Measurements from ENCODE around the gene CYSTM1.

CYSTM1 gene

GRCh38 chr5:140250386-140250785, 75.4 kb downstream of the CYSTM1 start:
- no peaks in the 10 kb centered on the region for H3K27me3 ChIP-seq (ENCODE audit: control insufficient read depth, low read length)
- H3K9me2 ChIP-seq (replicated peaks; ENCODE audit: control insufficient read depth, low read length): no peaks in the 10 kb centered on the region
- peaks cover 12% of the 10 kb centered on the region; the same call in 1 of the 2 replicates for H3K36me3 ChIP-seq (ENCODE audit: control insufficient read depth, low read length)
- H3K9me3 ChIP-seq (ENCODE audit: control insufficient read depth, insufficient read depth, low read length): no peaks in the 10 kb centered on the region
- TF ChIP-seq EZH2phosphoT487 (IDR thresholded peaks at IDR 0.05; ENCODE audit: borderline replicate concordance, low read length): no peak
- TF ChIP-seq CTCF (IDR thresholded peaks at IDR 0.05; ENCODE audit: low read depth, low read length, poor library complexity, severe bottlenecking): no peak
- H3K4me2 ChIP-seq (ENCODE audit: low read length): no peak overlapping the region
- H3F3A ChIP-seq (ENCODE audit: control insufficient read depth, insufficient read depth): no peaks in the 10 kb centered on the region
- H3K27ac ChIP-seq (ENCODE audit: low read depth, low read length): no peak overlapping the region
- 0 out of 2 replicates have a peak, but pooled peaks cover 3% of the 10 kb centered on the region for H3K79me2 ChIP-seq (ENCODE audit: control insufficient read depth, low read length)
- no peaks in the 10 kb centered on the region for H4K20me1 ChIP-seq (ENCODE audit: control insufficient read depth, insufficient read depth, low read depth, low read length)
- H3K4me1 ChIP-seq (ENCODE audit: control insufficient read depth, low read length): peaks cover 19% of the 10 kb centered on the region
- H3K4me3 ChIP-seq (ENCODE audit: low read length): no peak overlapping the region

- H3K9me3 ChIP-seq (ENCODE audit: control insufficient read depth, insufficient read depth, low read length): no peaks in the 10 kb centered on the region
- TF ChIP-seq EZH2phosphoT487 (IDR thresholded peaks at IDR 0.05; ENCODE audit: borderline replicate concordance, low read length): no peak
- no peak for TF ChIP-seq CTCF (IDR thresholded peaks at IDR 0.05; ENCODE audit: low read depth, low read length, poor library complexity, severe bottlenecking)
- no peaks in the 10 kb centered on the region for H3K27me3 ChIP-seq (ENCODE audit: control insufficient read depth, low read length)
- H3K36me3 ChIP-seq (ENCODE audit: control insufficient read depth, low read length): 0 out of 2 replicates have a peak, but pooled peaks cover 4% of the 10 kb centered on the region
- no peaks in the 10 kb centered on the region for H3F3A ChIP-seq (ENCODE audit: control insufficient read depth, insufficient read depth)
- H3K4me1 ChIP-seq (ENCODE audit: control insufficient read depth, low read length): peaks cover 10% of the 10 kb centered on the region
- H3K4me3 ChIP-seq (ENCODE audit: low read length): no peak overlapping the region
- H3K27ac ChIP-seq (ENCODE audit: low read depth, low read length): no peak overlapping the region
- no peaks in the 10 kb centered on the region for H4K20me1 ChIP-seq (ENCODE audit: control insufficient read depth, insufficient read depth, low read depth, low read length)
- 0 out of 2 replicates have a peak, but pooled peaks cover 3% of the 10 kb centered on the region for H3K79me2 ChIP-seq (ENCODE audit: control insufficient read depth, low read length)
- H3K4me2 ChIP-seq (ENCODE audit: low read length): no peak overlapping the region
- H3K9me2 ChIP-seq (replicated peaks; ENCODE audit: control insufficient read depth, low read length): no peaks in the 10 kb centered on the region
Measured at GRCh38 chr5:140251527-140251973, 76.6 kb downstream of the CYSTM1 start.

- TF ChIP-seq CTCF (IDR thresholded peaks at IDR 0.05; ENCODE audit: low read depth, low read length, poor library complexity, severe bottlenecking): no peak
- TF ChIP-seq EZH2phosphoT487 (IDR thresholded peaks at IDR 0.05; ENCODE audit: borderline replicate concordance, low read length): no peak
- Histone ChIP-seq H3F3A (ENCODE audit: control insufficient read depth, insufficient read depth) (no peaks in the 10 kb centered on the region), H3K36me3 (ENCODE audit: control insufficient read depth, low read length) (0 out of 2 replicates have a peak, but pooled peaks cover 4% of the 10 kb centered on the region), H3K9me3 (ENCODE audit: control insufficient read depth, insufficient read depth, low read length) (no peaks in the 10 kb centered on the region), H4K20me1 (ENCODE audit: control insufficient read depth, insufficient read depth, low read depth, low read length) (no peaks in the 10 kb centered on the region), H3K4me3 (ENCODE audit: low read length) (no peak overlapping the region), H3K4me2 (ENCODE audit: low read length) (no peak overlapping the region), H3K27me3 (ENCODE audit: control insufficient read depth, low read length) (no peaks in the 10 kb centered on the region), H3K9me2 (replicated peaks; ENCODE audit: control insufficient read depth, low read length) (no peaks in the 10 kb centered on the region), H3K79me2 (ENCODE audit: control insufficient read depth, low read length) (peaks cover 4% of the 10 kb centered on the region; the same call in 1 of the 2 replicates), H3K27ac (ENCODE audit: low read depth, low read length) (no peak overlapping the region), H3K4me1 (ENCODE audit: control insufficient read depth, low read length) (peaks cover 10% of the 10 kb centered on the region)
Measured at GRCh38 chr5:140252470-140253126, 77.6 kb downstream of the CYSTM1 start.

All from DOHH2 (cell line).